ENCODE results near the gene FOXK2. TPM values are rescaled to one million over a fixed set of nuclear protein-coding genes. Genes with fewer than 3 reads are reported as not detected.
A peak's percentile ranks its signal among the peaks of the same experiment; 100 is the strongest.
"Not testable (repeated sequence)": the region's sequence is repeated elsewhere in the genome, so short reads cannot be mapped to it uniquely, and the experiment has no call there.

FOXK2 gene
- total RNA-seq, 2 experiments from 2014 or later: 81.7 to 85.1 TPM

GRCh38 chr17:82585935-82586575 is 66.5 kb downstream of the FOXK2 start:
- Mint-ChIP-seq H3K27ac (peak overlapping the region; percentile 50), H3K36me3 (peaks cover 30% of the 10 kb centered on the region), H3K4me1 (peaks cover 27% of the 10 kb centered on the region)
- not testable (repeated sequence) for H3K9me3 Mint-ChIP-seq (ENCODE audit: low read depth); ATAC-seq; H3K27me3 Mint-ChIP-seq; H3K4me3 Mint-ChIP-seq; DNase-seq
- CTCF ChIA-PET: interaction anchor here (1.0 kb wide), 1 partner anchor 32 kb away, joined by 3 read pairs; no protein-coding TSS in a partner anchor

GRCh38 chr17:82586576-82587233 is 67.2 kb downstream of the FOXK2 start:
- ATAC-seq: no peak
- Mint-ChIP-seq H3K36me3 (peaks cover 30% of the 10 kb centered on the region), H3K27me3 (no peaks in the 10 kb centered on the region), H3K27ac (peak overlapping the region; percentile 33), H3K4me1 (peaks cover 33% of the 10 kb centered on the region), H3K4me3 (no peak overlapping the region), H3K9me3 (ENCODE audit: low read depth) (no peaks in the 10 kb centered on the region)
- CTCF ChIA-PET: interaction anchor here (1.2 kb wide), 1 partner anchor 32 kb away, joined by 4 read pairs; no protein-coding TSS in a partner anchor
- DNase-seq: no peak

- Mint-ChIP-seq H3K9me3 (ENCODE audit: low read depth) (no peaks in the 10 kb centered on the region), H3K4me3 (no peak overlapping the region), H3K27me3 (no peaks in the 10 kb centered on the region), H3K36me3 (peaks cover 30% of the 10 kb centered on the region), H3K27ac (peak overlapping the region; percentile 33), H3K4me1 (peaks cover 40% of the 10 kb centered on the region)
- CTCF ChIA-PET: interaction anchor here (1.2 kb wide), 1 partner anchor 33 kb away, joined by 4 read pairs; no protein-coding TSS in a partner anchor
- DNase-seq: no peak
- no peak for ATAC-seq
Observed at GRCh38 chr17:82587234-82588086, 67.9 kb downstream of the FOXK2 start.

- Mint-ChIP-seq H3K36me3 (peaks cover 29% of the 10 kb centered on the region), H3K9me3 (ENCODE audit: low read depth) (no peaks in the 10 kb centered on the region), H3K4me1 (peaks cover 43% of the 10 kb centered on the region), H3K4me3 (no peak overlapping the region), H3K27me3 (no peaks in the 10 kb centered on the region), H3K27ac (peak overlapping the region; percentile 43)
- CTCF ChIA-PET: interaction anchor here (1.1 kb wide), 1 partner anchor 518 kb away, joined by 4 read pairs; no protein-coding TSS in a partner anchor
- no peak for DNase-seq
- ATAC-seq: no peak
Observed at GRCh38 chr17:82588266-82589175, 69.0 kb downstream of the FOXK2 start.

DNA sequence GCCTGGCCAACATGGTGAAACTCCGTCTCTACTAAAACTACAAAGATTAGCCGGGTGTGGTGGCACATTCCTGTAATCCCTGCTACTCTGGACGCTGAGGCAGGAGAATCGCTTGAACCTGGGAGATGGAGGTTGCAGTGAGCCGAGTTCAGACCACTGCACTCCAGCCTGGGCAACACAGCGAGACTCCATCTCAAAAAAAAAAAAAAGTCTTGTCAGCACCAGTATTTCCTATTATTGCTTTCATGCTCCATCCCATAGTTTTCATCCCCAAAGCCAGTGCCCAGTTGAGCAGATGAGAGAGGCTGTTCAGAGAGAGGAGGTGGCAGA is 70.3 kb downstream of the FOXK2 start:
- no peak for ATAC-seq
- Mint-ChIP-seq H3K36me3 (peaks cover 27% of the 10 kb centered on the region), H3K4me3 (no peak overlapping the region), H3K4me1 (peaks cover 43% of the 10 kb centered on the region), H3K27me3 (no peaks in the 10 kb centered on the region), H3K27ac (peak overlapping the region; percentile 70), H3K9me3 (ENCODE audit: low read depth) (no peaks in the 10 kb centered on the region)
- no peak for DNase-seq
- CTCF ChIA-PET: interaction anchor here (1.1 kb wide), 1 partner anchor 519 kb away, joined by 4 read pairs; no protein-coding TSS in a partner anchor

DNA sequence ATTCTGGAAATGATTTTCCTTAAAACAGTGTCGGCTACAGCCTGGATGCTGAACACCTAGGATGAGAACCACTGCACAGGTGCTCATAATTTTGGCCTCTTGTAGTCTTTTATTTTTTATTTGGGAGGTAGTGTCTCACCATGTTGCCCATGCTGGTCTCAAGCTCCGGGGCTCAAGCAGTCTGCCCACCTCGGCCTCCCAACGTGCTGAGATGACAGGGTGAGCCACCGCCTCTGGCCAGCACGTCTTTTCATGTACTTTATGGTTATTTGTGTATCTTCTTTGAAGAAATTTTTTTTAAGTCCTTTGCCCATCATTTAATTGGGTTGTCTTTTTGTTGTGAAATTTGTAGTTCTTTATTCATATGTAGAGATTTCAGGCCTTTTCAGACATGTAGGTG is 70.7 kb downstream of the FOXK2 start:
- Mint-ChIP-seq H3K36me3 (peaks cover 25% of the 10 kb centered on the region), H3K4me3 (no peak overlapping the region), H3K9me3 (ENCODE audit: low read depth) (no peaks in the 10 kb centered on the region), H3K4me1 (peaks cover 44% of the 10 kb centered on the region), H3K27me3 (no peaks in the 10 kb centered on the region), H3K27ac (peak overlapping the region; percentile 91)
- ATAC-seq (no peak), DNase-seq (no peak)
- CTCF ChIA-PET: no interaction called here

GRCh38 chr17:82590881-82591539 is 71.5 kb downstream of the FOXK2 start:
- peak overlapping the region; percentile 91 for H3K27ac Mint-ChIP-seq
- no peak for ATAC-seq
- CTCF ChIA-PET: interaction anchor here (0.9 to 1.3 kb wide), 4 partner anchors 13 to 610 kb away, joined by 3 to 4 read pairs (median 4); no protein-coding TSS in a partner anchor

DNA sequence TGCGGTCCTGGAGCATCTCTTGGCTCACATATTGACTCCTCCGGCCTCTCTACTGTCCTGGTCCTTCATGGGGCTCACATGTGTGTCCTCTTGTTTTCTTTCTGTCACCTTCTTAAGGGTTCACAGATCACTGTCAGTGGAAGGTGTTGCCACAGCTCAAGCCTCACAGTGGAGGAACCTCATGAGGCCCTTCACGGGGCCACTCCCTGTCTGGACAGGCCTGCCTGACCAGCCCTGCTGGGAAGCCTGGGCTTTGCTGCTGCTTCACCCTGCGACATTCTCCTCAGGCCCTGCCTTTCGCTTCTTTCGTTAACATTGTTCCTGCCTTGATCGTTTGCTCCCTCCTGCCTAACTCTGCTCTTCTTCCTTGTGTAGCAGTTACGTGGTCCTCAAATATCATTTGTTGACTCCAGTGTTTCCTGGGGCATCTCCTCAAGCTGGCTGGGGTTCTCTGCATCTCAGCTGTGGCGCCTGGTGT is 72.8 kb downstream of the FOXK2 start:
- CTCF ChIA-PET: interaction anchor here (0.6 to 1.3 kb wide), 5 partner anchors 12 to 609 kb away, joined by 3 to 4 read pairs (median 3); partner anchors contain the start of gene WDR45B
- DNase-seq (no peak), ATAC-seq (peak; percentile 13)
- Mint-ChIP-seq H3K36me3 (peaks cover 20% of the 10 kb centered on the region), H3K4me3 (peak overlapping the region; percentile 19), H3K4me1 (peaks cover 34% of the 10 kb centered on the region), H3K27me3 (no peaks in the 10 kb centered on the region), H3K9me3 (ENCODE audit: low read depth) (no peaks in the 10 kb centered on the region), H3K27ac (peak overlapping the region; percentile 91)

More at GRCh38 chr17:82590881-82591539, 71.5 kb downstream of the FOXK2 start:
- no peak for DNase-seq
- no peaks in the 10 kb centered on the region for H3K27me3 Mint-ChIP-seq
- peaks cover 20% of the 10 kb centered on the region for H3K36me3 Mint-ChIP-seq
- peaks cover 41% of the 10 kb centered on the region for H3K4me1 Mint-ChIP-seq
- no peak overlapping the region for H3K4me3 Mint-ChIP-seq
- H3K9me3 Mint-ChIP-seq (ENCODE audit: low read depth): no peaks in the 10 kb centered on the region

- no peaks in the 10 kb centered on the region for H3K9me3 Mint-ChIP-seq (ENCODE audit: low read depth)
- CTCF ChIA-PET: interaction anchor here (0.6 to 1.3 kb wide), 3 partner anchors 11 to 112 kb away, joined by 3 to 4 read pairs (median 3); partner anchors contain the start of gene WDR45B
- H3K27ac Mint-ChIP-seq: peak overlapping the region; percentile 91
- peak; percentile 25 for ATAC-seq
- peak; percentile 78 for DNase-seq
- peaks cover 34% of the 10 kb centered on the region for H3K4me1 Mint-ChIP-seq
- H3K27me3 Mint-ChIP-seq: no peaks in the 10 kb centered on the region
- peaks cover 20% of the 10 kb centered on the region for H3K36me3 Mint-ChIP-seq
- H3K4me3 Mint-ChIP-seq: peak overlapping the region; percentile 73
Observed at GRCh38 chr17:82592767-82593589, 73.4 kb downstream of the FOXK2 start.

GRCh38 chr17:82593590-82594087 is 74.1 kb downstream of the FOXK2 start:
- Mint-ChIP-seq H3K4me3 (peak overlapping the region; percentile 73), H3K27ac (peak overlapping the region; percentile 91), H3K27me3 (no peaks in the 10 kb centered on the region), H3K36me3 (peaks cover 18% of the 10 kb centered on the region), H3K4me1 (peaks cover 34% of the 10 kb centered on the region), H3K9me3 (ENCODE audit: low read depth) (no peaks in the 10 kb centered on the region)
- ATAC-seq: peak; percentile 14
- DNase-seq: no peak
- CTCF ChIA-PET: interaction anchor here (0.7 kb wide), 1 partner anchor 112 kb away, joined by 3 read pairs; no protein-coding TSS in a partner anchor

DNA sequence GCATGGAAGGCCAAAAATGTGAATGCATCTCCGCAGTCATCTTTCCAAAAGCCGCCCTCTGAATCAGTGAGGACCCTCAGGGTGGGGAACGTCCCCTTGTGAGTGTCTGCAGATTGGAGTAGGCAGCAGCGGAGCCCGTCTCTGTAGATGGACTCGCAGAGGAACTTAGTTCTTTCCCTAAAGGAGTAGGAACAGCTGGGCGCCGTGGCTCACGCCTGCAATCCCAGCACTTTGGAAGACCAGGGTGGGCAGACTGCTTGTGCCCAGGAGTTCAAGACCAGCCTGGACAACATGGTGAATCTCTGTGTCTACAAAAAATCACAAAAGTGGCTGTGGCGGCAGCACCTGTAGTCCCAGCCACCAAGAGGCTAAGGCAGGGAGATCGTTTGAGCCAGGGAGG is 75.0 kb downstream of the FOXK2 start:
- peak overlapping the region; percentile 43 for H3K27ac Mint-ChIP-seq
- no peaks in the 10 kb centered on the region for H3K9me3 Mint-ChIP-seq (ENCODE audit: low read depth)
- H3K36me3 Mint-ChIP-seq: peaks cover 18% of the 10 kb centered on the region
- CTCF ChIA-PET: interaction anchor here (0.5 to 0.7 kb wide), 2 partner anchors 113 to 228 kb away, joined by 3 to 4 read pairs; no protein-coding TSS in a partner anchor
- DNase-seq (no peak), ATAC-seq (no peak)
- H3K4me3 Mint-ChIP-seq: no peak overlapping the region
- H3K4me1 Mint-ChIP-seq: peaks cover 34% of the 10 kb centered on the region
- no peaks in the 10 kb centered on the region for H3K27me3 Mint-ChIP-seq

Measured in activated CD8-positive, alpha-beta memory T cell treated with anti-CD3 and anti-CD28 coated beads, Interleukin-2, amount 10 ng/mL, durations not matched to agents 7 days and 5 days (primary cell).